HFFc6 (cell line): ENCODE data around the gene CCDC149. TPM values are rescaled to one million over a fixed set of nuclear protein-coding genes. Genes with fewer than 3 reads are reported as not detected.

Source experiments
- DNase-seq: peaks from one replicate; pipeline ENCODE4 v3.0.0-alpha.2; 2018
- H3K27ac Mint-ChIP-seq: 2 replicates; pipeline ENCODE4 v1.8.0; 2020; ENCODE audit warnings: mild to moderate bottlenecking, mixed read lengths
- H3K27me3 Mint-ChIP-seq: 2 replicates; pipeline ENCODE4 v1.8.0; 2021; ENCODE audit warnings: mild to moderate bottlenecking, moderate library complexity, mixed read lengths; ENCODE audit not compliant: insufficient read depth
- H3K36me3 Mint-ChIP-seq: 2 replicates; pipeline ENCODE4 v1.8.0; 2021; ENCODE audit warnings: low read depth, mixed read lengths
- H3K4me1 Mint-ChIP-seq: 2 replicates; pipeline ENCODE4 v1.8.0; 2020; ENCODE audit warnings: low read depth, mixed read lengths
- H3K4me3 Mint-ChIP-seq: 2 replicates; pipeline ENCODE4 v1.8.0; 2020; ENCODE audit warnings: mild to moderate bottlenecking, moderate library complexity, mixed read lengths
- H3K9me3 Mint-ChIP-seq: 2 replicates; pipeline ENCODE4 v1.8.0; 2020; ENCODE audit warnings: mild to moderate bottlenecking, mixed read lengths
- total RNA-seq, 6 experiments: library from RNA; stranded (reverse); fragmentation: NEBNext Ultra II Directional; extraction: Animal tissue kit (Norgen Biotek cat#: 25700); gene quantifications; 2 replicates in 1 of 6; 3 replicates in 5 of 6; pipeline ENCODE4 v1.2.3, GENCODE V29; 2021
- TF ChIP-seq, protein P1 (sequence below): fragments of 200-600 bp; sonication (generic); IDR thresholded peaks from 2 replicates; pipeline ENCODE4 v1.5.0; 2021; ENCODE audit warnings: antibody characterized with exemption, mild to moderate bottlenecking

Gene CCDC149
- total RNA-seq, 6 experiments from 2014 or later: 10.9 to 13.5 (median 12.9) TPM

DNA sequence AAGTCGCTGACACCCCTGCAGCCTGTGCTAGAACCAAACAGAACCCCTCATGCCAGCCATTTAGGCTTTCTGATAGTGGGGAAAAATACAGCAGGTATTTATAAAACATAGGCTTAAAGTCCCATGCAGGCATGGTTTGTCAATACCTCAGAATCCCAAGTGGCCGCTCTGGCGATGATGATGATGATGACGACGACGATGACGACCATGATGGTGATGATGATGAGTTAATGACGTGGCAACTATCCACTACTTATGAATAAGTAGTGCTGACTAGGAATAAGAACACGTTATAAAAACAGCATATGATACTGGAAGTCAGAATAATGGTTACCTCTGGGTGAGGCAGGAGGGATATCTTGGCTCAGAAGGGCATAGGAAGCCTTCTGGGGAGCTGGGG is 18.0 kb downstream of the CCDC149 start:
- no peaks in the 10 kb centered on the region for H3K27me3 Mint-ChIP-seq
- H3K9me3 Mint-ChIP-seq: no peaks in the 10 kb centered on the region
- H3K36me3 Mint-ChIP-seq: peaks cover 5% of the 10 kb centered on the region; the same call in 1 of the 2 replicates
- no peak overlapping the region for H3K4me3 Mint-ChIP-seq
- peaks cover 14% of the 10 kb centered on the region for H3K4me1 Mint-ChIP-seq
- H3K27ac Mint-ChIP-seq: no peak overlapping the region
- TF ChIP-seq, protein P1, sequence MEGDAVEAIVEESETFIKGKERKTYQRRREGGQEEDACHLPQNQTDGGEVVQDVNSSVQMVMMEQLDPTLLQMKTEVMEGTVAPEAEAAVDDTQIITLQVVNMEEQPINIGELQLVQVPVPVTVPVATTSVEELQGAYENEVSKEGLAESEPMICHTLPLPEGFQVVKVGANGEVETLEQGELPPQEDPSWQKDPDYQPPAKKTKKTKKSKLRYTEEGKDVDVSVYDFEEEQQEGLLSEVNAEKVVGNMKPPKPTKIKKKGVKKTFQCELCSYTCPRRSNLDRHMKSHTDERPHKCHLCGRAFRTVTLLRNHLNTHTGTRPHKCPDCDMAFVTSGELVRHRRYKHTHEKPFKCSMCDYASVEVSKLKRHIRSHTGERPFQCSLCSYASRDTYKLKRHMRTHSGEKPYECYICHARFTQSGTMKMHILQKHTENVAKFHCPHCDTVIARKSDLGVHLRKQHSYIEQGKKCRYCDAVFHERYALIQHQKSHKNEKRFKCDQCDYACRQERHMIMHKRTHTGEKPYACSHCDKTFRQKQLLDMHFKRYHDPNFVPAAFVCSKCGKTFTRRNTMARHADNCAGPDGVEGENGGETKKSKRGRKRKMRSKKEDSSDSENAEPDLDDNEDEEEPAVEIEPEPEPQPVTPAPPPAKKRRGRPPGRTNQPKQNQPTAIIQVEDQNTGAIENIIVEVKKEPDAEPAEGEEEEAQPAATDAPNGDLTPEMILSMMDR: no peak
- no peak for DNase-seq

DNA sequence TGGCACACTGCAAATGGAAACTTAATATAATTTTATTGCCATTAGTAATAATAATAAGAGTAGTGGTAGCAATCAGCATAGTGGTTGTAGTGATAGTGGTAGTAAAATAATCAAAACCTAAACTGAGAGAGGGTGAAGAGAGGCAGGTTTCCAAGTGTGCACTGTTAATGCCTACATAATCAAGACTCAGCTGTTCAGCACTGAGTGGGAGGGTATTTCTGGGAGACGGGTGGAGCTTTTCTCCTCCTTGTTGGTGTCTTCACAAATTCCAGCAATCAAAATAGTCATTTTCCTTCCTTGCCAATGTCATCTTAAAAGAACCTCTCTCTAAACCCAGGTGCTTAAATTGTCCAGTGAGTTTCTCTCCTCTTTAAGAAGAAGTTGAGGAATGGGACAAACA is 18.6 kb downstream of the CCDC149 start:
- no peaks in the 10 kb centered on the region for H3K9me3 Mint-ChIP-seq
- no peak overlapping the region for H3K27ac Mint-ChIP-seq
- no peak for DNase-seq
- H3K4me3 Mint-ChIP-seq: no peak overlapping the region
- H3K4me1 Mint-ChIP-seq: peaks cover 18% of the 10 kb centered on the region
- no peaks in the 10 kb centered on the region for H3K27me3 Mint-ChIP-seq
- TF ChIP-seq, protein P1: no peak
- H3K36me3 Mint-ChIP-seq: peaks cover 6% of the 10 kb centered on the region; the same call in 1 of the 2 replicates

DNA sequence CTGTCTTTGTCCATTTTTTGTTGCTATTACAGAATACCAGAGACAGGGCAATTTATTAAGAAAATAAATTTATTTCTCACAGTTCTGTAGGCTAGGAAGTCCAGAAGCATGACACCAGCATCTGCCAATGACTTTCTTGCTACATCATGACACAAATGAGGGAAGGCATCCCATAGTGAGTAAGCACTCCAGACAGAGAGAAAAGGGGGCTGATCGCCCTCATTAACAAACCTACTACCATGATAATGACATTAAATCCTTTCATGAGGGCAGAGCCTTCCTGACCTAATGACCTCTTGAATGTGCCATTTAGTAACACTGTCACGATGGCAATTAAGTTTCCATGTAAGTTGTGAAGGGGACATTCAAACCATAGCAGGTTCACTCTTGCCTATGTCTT is 20.1 kb downstream of the CCDC149 start:
- Mint-ChIP-seq H3K9me3 (no peaks in the 10 kb centered on the region), H3K27ac (no peak overlapping the region), H3K4me1 (peaks cover 18% of the 10 kb centered on the region), H3K4me3 (no peak overlapping the region), H3K36me3 (peaks cover 12% of the 10 kb centered on the region; the same call in 1 of the 2 replicates), H3K27me3 (peaks cover 2% of the 10 kb centered on the region; the same call in 1 of the 2 replicates)
- DNase-seq: no peak
- TF ChIP-seq, protein P1: no peak

DNA sequence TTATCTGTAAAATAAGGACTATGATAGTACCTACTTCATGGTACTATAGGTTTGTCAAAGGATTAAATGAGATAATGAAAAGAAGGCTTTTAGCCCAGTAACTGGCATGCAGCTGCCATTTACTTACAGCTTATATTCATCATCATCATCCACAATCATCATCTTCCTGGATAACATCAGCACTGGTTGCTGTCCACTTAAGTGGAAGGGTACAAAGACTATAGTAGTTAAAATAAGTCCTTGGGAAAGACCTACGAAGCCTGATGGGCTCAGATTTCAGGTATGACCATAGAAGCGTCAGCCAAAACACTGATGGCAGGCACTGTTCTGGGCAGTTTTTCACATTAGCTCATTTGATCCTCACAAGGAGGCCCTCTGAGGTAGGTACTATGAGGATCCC is 20.6 kb downstream of the CCDC149 start:
- no peaks in the 10 kb centered on the region for H3K9me3 Mint-ChIP-seq

DNA sequence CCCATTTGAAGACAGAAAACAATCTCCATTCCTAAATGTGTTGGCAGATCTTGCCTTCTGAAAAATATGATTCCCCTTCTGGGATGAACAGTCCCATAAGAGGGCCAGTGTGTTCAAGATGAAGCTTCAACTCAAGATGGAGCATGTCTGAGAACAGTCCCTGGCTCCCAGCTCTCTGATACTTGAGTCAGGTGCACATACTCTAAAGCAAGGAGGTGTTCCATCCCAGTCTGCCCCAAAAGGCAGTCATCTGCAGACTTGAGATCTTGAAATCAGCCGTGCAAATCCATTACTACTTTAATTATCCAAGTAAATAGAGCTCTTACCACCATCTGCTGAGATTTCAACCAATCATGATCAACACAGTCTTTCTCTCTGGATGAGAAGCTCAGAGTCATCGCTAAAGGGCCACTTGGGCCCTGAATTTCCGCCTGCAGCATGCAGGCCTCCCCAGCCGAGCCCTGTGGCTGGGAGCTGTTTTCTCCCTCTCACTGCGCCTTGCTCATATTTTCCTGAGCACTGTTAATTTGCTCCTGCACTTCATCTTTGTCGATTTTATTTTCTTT is 22.2 kb downstream of the CCDC149 start:
- Mint-ChIP-seq H3K36me3 (peaks cover 12% of the 10 kb centered on the region; the same call in 1 of the 2 replicates), H3K27ac (no peak overlapping the region; the same call in 1 of the 2 replicates), H3K4me1 (peaks cover 18% of the 10 kb centered on the region), H3K9me3 (no peaks in the 10 kb centered on the region), H3K27me3 (peaks cover 2% of the 10 kb centered on the region; the same call in 1 of the 2 replicates), H3K4me3 (no peak overlapping the region)
- TF ChIP-seq, protein P1: no peak
- DNase-seq: no peak

More for the DNA sequence above, 20.6 kb downstream of the CCDC149 start:
- no peak overlapping the region for H3K27ac Mint-ChIP-seq
- TF ChIP-seq, protein P1: no peak
- H3K4me3 Mint-ChIP-seq: no peak overlapping the region
- H3K27me3 Mint-ChIP-seq: peaks cover 2% of the 10 kb centered on the region; the same call in 1 of the 2 replicates
- peaks cover 12% of the 10 kb centered on the region; the same call in 1 of the 2 replicates for H3K36me3 Mint-ChIP-seq
- H3K4me1 Mint-ChIP-seq: peaks cover 18% of the 10 kb centered on the region
- no peak for DNase-seq
